Ectodermal cell (in vitro differentiated cells): Measurements from ENCODE around the gene ELFN2.

Experiments
- H3K27ac ChIP-seq: 2 replicates; pipeline ENCODE4 v1.7.0; 2013; ENCODE audit warnings: mild to moderate bottlenecking, low read depth, low read length; ENCODE audit not compliant: insufficient read depth, poor library complexity, severe bottlenecking
- H3K27me3 ChIP-seq: 2 replicates; pipeline ENCODE4 v1.7.0; 2013; ENCODE audit warnings: mild to moderate bottlenecking, low read length; ENCODE audit not compliant: insufficient read depth, control insufficient read depth, poor library complexity, severe bottlenecking
- H3K36me3 ChIP-seq: one replicate; pipeline ENCODE4 v1.7.0; 2013; ENCODE audit warnings: low read length; ENCODE audit not compliant: control insufficient read depth, insufficient read depth
- H3K4me1 ChIP-seq: one replicate; pipeline ENCODE4 v1.7.0; 2013; ENCODE audit warnings: low read length; ENCODE audit not compliant: control insufficient read depth, insufficient read depth
- H3K4me3 ChIP-seq: 2 replicates; pipeline ENCODE4 v1.7.0; 2013; ENCODE audit warnings: low read depth, low read length, control low read depth; ENCODE audit not compliant: insufficient read depth
- H3K9me3 ChIP-seq: 2 replicates; pipeline ENCODE4 v1.7.0; 2013; ENCODE audit warnings: mild to moderate bottlenecking, low read length, moderate library complexity; ENCODE audit not compliant: control insufficient read depth
- WGBS, 2 experiments: methylation state at CpG; one replicate each; pipeline ENCODE4 v1.1.7; 2013; ENCODE audit warnings: missing lambda C conversion rate in 2 of 2; 5-methylcytosine and 5-hydroxymethylcytosine counted together

The ELFN2 gene

GRCh38 chr22:37387793-37388192 is 39.5 kb downstream of the ELFN2 start:
- peaks cover 3% of the 10 kb centered on the region for H3K4me1 ChIP-seq
- H3K27ac ChIP-seq = no peak overlapping the region
- H3K4me3 ChIP-seq = no peak overlapping the region
- no peaks in the 10 kb centered on the region for H3K27me3 ChIP-seq
- H3K36me3 ChIP-seq = no peaks in the 10 kb centered on the region
- H3K9me3 ChIP-seq = no peaks in the 10 kb centered on the region
- WGBS, 2 experiments = 80 to 83% methylated on average over 10 of the region's 10 CpGs

GRCh38 chr22:37386441-37386840 is 40.8 kb downstream of the ELFN2 start:
- 52 to 59% methylated on average over 19 of the region's 19 CpGs for WGBS, 2 experiments
- no peak overlapping the region for H3K27ac ChIP-seq
- H3K9me3 ChIP-seq = no peaks in the 10 kb centered on the region
- no peak overlapping the region for H3K4me3 ChIP-seq
- H3K36me3 ChIP-seq = no peaks in the 10 kb centered on the region
- H3K27me3 ChIP-seq = no peaks in the 10 kb centered on the region
- H3K4me1 ChIP-seq = peaks cover 3% of the 10 kb centered on the region

GRCh38 chr22:37384691-37385090 is 42.6 kb downstream of the ELFN2 start:
- H3K4me1 ChIP-seq = peaks cover 3% of the 10 kb centered on the region
- WGBS, 2 experiments = 88 to 90% methylated on average over 12 of the region's 12 CpGs
- no peaks in the 10 kb centered on the region for H3K27me3 ChIP-seq
- H3K36me3 ChIP-seq = no peaks in the 10 kb centered on the region
- H3K9me3 ChIP-seq = no peaks in the 10 kb centered on the region
- H3K4me3 ChIP-seq = no peak overlapping the region
- H3K27ac ChIP-seq = no peak overlapping the region

GRCh38 chr22:37383341-37383740 is 43.9 kb downstream of the ELFN2 start:
- H3K4me3 ChIP-seq = no peak overlapping the region
- WGBS, 2 experiments = 91% methylated on average over 9 of the region's 9 CpGs
- H3K27ac ChIP-seq = no peak overlapping the region
- no peaks in the 10 kb centered on the region for H3K9me3 ChIP-seq
- no peaks in the 10 kb centered on the region for H3K36me3 ChIP-seq
- H3K27me3 ChIP-seq = no peaks in the 10 kb centered on the region
- H3K4me1 ChIP-seq = peaks cover 3% of the 10 kb centered on the region

- Histone ChIP-seq H3K27me3 (no peaks in the 10 kb centered on the region), H3K27ac (no peak overlapping the region)
- 79 to 82% methylated on average over 9 of the region's 9 CpGs for WGBS, 2 experiments
Measured at GRCh38 chr22:37381489-37381888, 45.8 kb downstream of the ELFN2 start.

GRCh38 chr22:37379722-37380121 is 47.6 kb downstream of the ELFN2 start:
- WGBS, 2 experiments = 91 to 93% methylated on average over 8 to 10 of the region's 10 CpGs

More at GRCh38 chr22:37381489-37381888, 45.8 kb downstream of the ELFN2 start:
- no peaks in the 10 kb centered on the region for H3K9me3 ChIP-seq
- H3K4me1 ChIP-seq = peaks cover 3% of the 10 kb centered on the region
- no peaks in the 10 kb centered on the region for H3K36me3 ChIP-seq
- no peak overlapping the region for H3K4me3 ChIP-seq

GRCh38 chr22:37379085-37379484 is 48.2 kb downstream of the ELFN2 start:
- Histone ChIP-seq H3K4me1 (no peaks in the 10 kb centered on the region), H3K27me3 (no peaks in the 10 kb centered on the region), H3K36me3 (no peaks in the 10 kb centered on the region), H3K9me3 (no peaks in the 10 kb centered on the region), H3K4me3 (no peak overlapping the region), H3K27ac (no peak overlapping the region)
- 83 to 86% methylated on average over 13 of the region's 13 CpGs for WGBS, 2 experiments

More at GRCh38 chr22:37379722-37380121, 47.6 kb downstream of the ELFN2 start:
- no peaks in the 10 kb centered on the region for H3K4me1 ChIP-seq
- H3K9me3 ChIP-seq = no peaks in the 10 kb centered on the region
- H3K27me3 ChIP-seq = no peaks in the 10 kb centered on the region
- H3K27ac ChIP-seq = no peak overlapping the region
- H3K4me3 ChIP-seq = no peak overlapping the region
- H3K36me3 ChIP-seq = no peaks in the 10 kb centered on the region

GRCh38 chr22:37378642-37379058 is 48.6 kb downstream of the ELFN2 start:
- H3K9me3 ChIP-seq = no peaks in the 10 kb centered on the region
- 74 to 77% methylated on average over 14 of the region's 14 CpGs for WGBS, 2 experiments
- no peaks in the 10 kb centered on the region for H3K36me3 ChIP-seq
- H3K27ac ChIP-seq = no peak overlapping the region
- no peaks in the 10 kb centered on the region for H3K4me1 ChIP-seq
- no peaks in the 10 kb centered on the region for H3K27me3 ChIP-seq
- H3K4me3 ChIP-seq = no peak overlapping the region

GRCh38 chr22:37377927-37378326 is 49.4 kb downstream of the ELFN2 start:
- Histone ChIP-seq H3K27ac (no peak overlapping the region), H3K27me3 (no peaks in the 10 kb centered on the region), H3K9me3 (no peaks in the 10 kb centered on the region), H3K36me3 (no peaks in the 10 kb centered on the region), H3K4me3 (no peak overlapping the region), H3K4me1 (no peaks in the 10 kb centered on the region)
- WGBS, 2 experiments = 87 to 92% methylated on average over 14 of the region's 14 CpGs

GRCh38 chr22:37377138-37377537 is 50.1 kb downstream of the ELFN2 start:
- Histone ChIP-seq H3K4me1 (no peaks in the 10 kb centered on the region), H3K36me3 (no peaks in the 10 kb centered on the region), H3K27me3 (no peaks in the 10 kb centered on the region), H3K27ac (no peak overlapping the region), H3K9me3 (no peaks in the 10 kb centered on the region), H3K4me3 (no peak overlapping the region)
- WGBS, 2 experiments = 80 to 88% methylated on average over 2 to 3 of the region's 3 CpGs

- no peaks in the 10 kb centered on the region for H3K36me3 ChIP-seq
- H3K27ac ChIP-seq = no peak overlapping the region
- H3K4me1 ChIP-seq = no peaks in the 10 kb centered on the region
- no peaks in the 10 kb centered on the region for H3K9me3 ChIP-seq
- no peak overlapping the region for H3K4me3 ChIP-seq
- no peaks in the 10 kb centered on the region for H3K27me3 ChIP-seq
- 88% methylated on average over 3 of the region's 3 CpGs for WGBS, 2 experiments
Measured at GRCh38 chr22:37376643-37377042, 50.6 kb downstream of the ELFN2 start.
